Parathyroid adenoma (tissue), 2 donors: ENCODE results near the gene KRTAP20-1.

Experiments used
- H2AFZ ChIP-seq: fragments of 300-600 bp; sonication (generic); one replicate; pipeline ENCODE4 v1.7.0; 2017; ENCODE audit warnings: antibody characterized with exemption, mild to moderate bottlenecking
- H3K27ac ChIP-seq: fragments of 300-600 bp; sonication (generic); one replicate; pipeline ENCODE4 v1.7.0; 2017
- H3K27me3 ChIP-seq: fragments of 300-600 bp; sonication (generic); one replicate; pipeline ENCODE4 v1.7.0; 2017; ENCODE audit warnings: low read length; ENCODE audit not compliant: control insufficient read depth, insufficient read depth
- H3K36me3 ChIP-seq: fragments of 300-600 bp; sonication (generic); one replicate; pipeline ENCODE4 v1.7.0; 2017; ENCODE audit warnings: low read length; ENCODE audit not compliant: control insufficient read depth, insufficient read depth
- H3K4me1 ChIP-seq: fragments of 300-600 bp; sonication (generic); one replicate; pipeline ENCODE4 v1.7.0; 2017; ENCODE audit warnings: control low read depth
- H3K4me2 ChIP-seq: fragments of 300-600 bp; sonication (generic); one replicate; pipeline ENCODE4 v1.7.0; 2017; ENCODE audit warnings: low read length
- H3K4me3 ChIP-seq: fragments of 300-600 bp; sonication (generic); one replicate; pipeline ENCODE4 v1.7.0; 2017; ENCODE audit warnings: low read depth, low read length
- H3K79me2 ChIP-seq: fragments of 300-600 bp; sonication (generic); one replicate; pipeline ENCODE4 v1.7.0; 2017; ENCODE audit warnings: control low read depth
- H3K9ac ChIP-seq: fragments of 300-600 bp; sonication (generic); one replicate; pipeline ENCODE4 v1.7.0; 2017; ENCODE audit warnings: mild to moderate bottlenecking
- H3K9me3 ChIP-seq: fragments of 300-600 bp; sonication (generic); one replicate; pipeline ENCODE4 v1.7.0; 2017; ENCODE audit warnings: low read length; ENCODE audit not compliant: control insufficient read depth
- CTCF ChIP-seq: fragments of 300-600 bp; sonication (generic); IDR thresholded peaks from one replicate; pipeline ENCODE4 v1.7.0; 2017; ENCODE audit warnings: antibody characterized with exemption, mild to moderate bottlenecking
- donor health status: primary hyperparathyroidism.

Gene KRTAP20-1

DNA sequence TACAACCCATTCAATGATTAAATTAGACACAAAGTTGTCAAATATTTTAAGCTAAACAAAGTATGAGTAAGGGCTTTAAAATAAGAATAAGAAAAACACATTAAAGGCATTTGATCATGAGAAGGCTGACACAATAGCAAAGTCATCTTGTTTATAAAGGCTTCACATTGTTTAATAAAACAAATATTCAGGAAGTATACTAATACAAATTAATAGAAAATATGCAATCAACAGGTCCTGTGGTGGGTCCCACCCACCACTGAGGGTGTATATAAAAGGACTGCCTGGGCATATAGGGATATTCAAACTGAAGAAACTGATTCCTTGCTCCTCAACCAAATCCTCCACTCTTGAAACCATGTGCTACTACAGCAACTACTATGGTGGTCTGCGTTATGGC is 18.7 kb downstream of the KRTAP20-1 start, which contains the start of gene KRTAP20-2:
TSS of gene KRTAP20-2 (plus strand) at position 301 of the 400 bp plus-strand sequence. CDS start at position 359, 58 bp downstream.
- Histone ChIP-seq H3K9ac (no peak within 1 kb of the TSS), H3K79me2 (no peaks in the 10 kb centered on the region), H3K27ac (no peak within 1 kb of the TSS), H3K27me3 (no peaks in the 10 kb centered on the region), H3K4me1 (no peaks in the 10 kb centered on the region), H3K4me3 (no peak within 1 kb of the TSS), H3K36me3 (no peaks in the 10 kb centered on the region), H3K9me3 (no peaks in the 10 kb centered on the region), H3K4me2 (no peak within 1 kb of the TSS), H2AFZ (no peak within 1 kb of the TSS)
- TF ChIP-seq CTCF = no peak

DNA sequence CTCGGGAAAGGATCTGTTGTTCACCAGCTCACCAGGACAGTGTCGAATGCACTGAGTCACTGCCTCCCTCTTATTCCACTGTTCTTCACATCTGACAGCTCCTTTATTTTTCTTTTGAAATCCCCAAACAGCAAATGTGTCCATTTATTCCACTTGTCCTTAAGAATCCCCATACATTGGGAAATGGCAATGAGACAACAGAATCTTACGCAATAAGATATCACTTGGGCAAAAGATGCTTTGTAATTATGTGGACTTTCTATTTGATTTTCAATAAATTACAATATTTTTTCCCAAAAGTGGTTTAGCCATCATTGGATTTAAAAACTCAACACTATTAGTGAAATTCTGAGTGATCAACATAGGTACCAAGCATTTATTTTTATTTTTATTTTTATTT is 22.5 kb downstream of the KRTAP20-1 start:
- no peaks in the 10 kb centered on the region for H3K79me2 ChIP-seq
- H3K27ac ChIP-seq = no peak overlapping the region
- no peak overlapping the region for H3K4me2 ChIP-seq
- H3K9ac ChIP-seq = no peak overlapping the region
- TF ChIP-seq CTCF = no peak
- H3K4me3 ChIP-seq = no peak overlapping the region
- H2AFZ ChIP-seq = no peak overlapping the region
- no peaks in the 10 kb centered on the region for H3K4me1 ChIP-seq
- H3K9me3 ChIP-seq = no peaks in the 10 kb centered on the region
- H3K36me3 ChIP-seq = no peaks in the 10 kb centered on the region
- H3K27me3 ChIP-seq = no peaks in the 10 kb centered on the region

DNA sequence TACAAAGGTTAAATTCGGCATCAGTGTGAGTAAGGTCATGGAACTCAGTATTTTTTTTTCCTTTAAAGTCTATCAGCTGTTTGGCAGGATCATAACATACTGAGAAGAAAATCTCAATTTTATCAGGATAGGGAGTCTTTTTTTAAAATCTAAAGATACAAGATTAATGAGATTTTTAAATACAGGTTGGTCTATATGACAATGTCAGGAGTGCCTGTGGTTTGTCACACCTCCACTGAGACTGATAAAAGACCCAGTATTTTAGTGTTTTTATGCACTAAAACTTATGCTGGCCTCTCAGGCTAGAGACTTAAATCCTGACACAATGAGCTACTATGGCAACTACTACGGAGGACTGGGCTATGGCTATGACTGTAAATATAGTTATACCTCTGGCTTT is 26.3 kb downstream of the KRTAP20-1 start, which contains the start of gene KRTAP20-3:
TSS of gene KRTAP20-3 (plus strand) at position 301 of the 400 bp plus-strand sequence.
- Histone ChIP-seq H3K36me3 (no peaks in the 10 kb centered on the region), H3K27ac (no peak within 1 kb of the TSS), H3K27me3 (no peaks in the 10 kb centered on the region), H3K9ac (no peak within 1 kb of the TSS), H3K9me3 (no peaks in the 10 kb centered on the region), H2AFZ (no peak within 1 kb of the TSS), H3K4me3 (no peak within 1 kb of the TSS), H3K79me2 (no peaks in the 10 kb centered on the region), H3K4me1 (no peaks in the 10 kb centered on the region), H3K4me2 (no peak within 1 kb of the TSS)
- TF ChIP-seq CTCF = no peak

- H3K9ac ChIP-seq = no peak overlapping the region
- H3K4me1 ChIP-seq = no peaks in the 10 kb centered on the region
- no peaks in the 10 kb centered on the region for H3K36me3 ChIP-seq
- H3K4me3 ChIP-seq = no peak overlapping the region
- no peaks in the 10 kb centered on the region for H3K9me3 ChIP-seq
- no peaks in the 10 kb centered on the region for H3K79me2 ChIP-seq
- no peak overlapping the region for H2AFZ ChIP-seq
- H3K27ac ChIP-seq = no peak overlapping the region
- H3K27me3 ChIP-seq = no peaks in the 10 kb centered on the region
- H3K4me2 ChIP-seq = no peak overlapping the region
- TF ChIP-seq CTCF = no peak
These were observed 30.7 kb downstream of the KRTAP20-1 start for GRCh38 chr21:30646904-30647414.

DNA sequence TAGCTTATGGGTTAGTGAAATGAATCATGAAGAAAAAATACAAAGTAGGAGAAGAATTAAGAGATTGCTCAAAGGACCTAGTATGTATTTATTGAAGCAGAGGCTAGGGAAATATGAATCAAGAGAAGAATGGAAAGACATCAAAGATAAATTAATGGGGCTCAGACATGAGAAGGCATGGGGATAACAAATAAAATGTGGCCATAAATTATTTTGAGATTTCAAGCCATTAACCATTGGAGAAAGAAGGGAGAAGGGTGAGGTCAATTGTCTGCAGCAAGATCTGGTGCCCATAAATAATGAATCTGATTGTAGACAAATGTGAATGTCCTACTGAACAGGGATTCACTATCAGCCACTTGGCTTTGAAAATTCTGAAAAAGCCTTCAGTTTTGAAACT is 36.7 kb downstream of the KRTAP20-1 start:
- no peak overlapping the region for H3K9ac ChIP-seq
- no peak overlapping the region for H3K4me2 ChIP-seq
- H3K4me3 ChIP-seq = no peak overlapping the region
- no peak overlapping the region for H3K27ac ChIP-seq
- no peaks in the 10 kb centered on the region for H3K27me3 ChIP-seq
- H3K79me2 ChIP-seq = no peaks in the 10 kb centered on the region
- no peak overlapping the region for H2AFZ ChIP-seq
- H3K4me1 ChIP-seq = no peaks in the 10 kb centered on the region
- no peaks in the 10 kb centered on the region for H3K36me3 ChIP-seq
- TF ChIP-seq CTCF = no peak
- no peaks in the 10 kb centered on the region for H3K9me3 ChIP-seq
